ENCODE measurements around the gene PMFBP1.

Gene PMFBP1

GRCh38 chr16:72169708-72170107 lies 2.2 kb downstream of the PMFBP1 start:
- no peak for TF ChIP-seq POLR2A (IDR thresholded peaks at IDR 0.05; ENCODE audit: low read depth, low read length)
- FAIRE-seq = no peak

GRCh38 chr16:72168365-72168764 lies 3.6 kb downstream of the PMFBP1 start:
- FAIRE-seq = no peak
- DNase-seq (ENCODE audit: insufficient read length, low spot score) = no peak
- no peak for TF ChIP-seq POLR2A (IDR thresholded peaks at IDR 0.05; ENCODE audit: low read depth, low read length)

More at GRCh38 chr16:72169708-72170107, 2.2 kb downstream of the PMFBP1 start:
- no peak for DNase-seq (ENCODE audit: insufficient read length, low spot score)

DNA sequence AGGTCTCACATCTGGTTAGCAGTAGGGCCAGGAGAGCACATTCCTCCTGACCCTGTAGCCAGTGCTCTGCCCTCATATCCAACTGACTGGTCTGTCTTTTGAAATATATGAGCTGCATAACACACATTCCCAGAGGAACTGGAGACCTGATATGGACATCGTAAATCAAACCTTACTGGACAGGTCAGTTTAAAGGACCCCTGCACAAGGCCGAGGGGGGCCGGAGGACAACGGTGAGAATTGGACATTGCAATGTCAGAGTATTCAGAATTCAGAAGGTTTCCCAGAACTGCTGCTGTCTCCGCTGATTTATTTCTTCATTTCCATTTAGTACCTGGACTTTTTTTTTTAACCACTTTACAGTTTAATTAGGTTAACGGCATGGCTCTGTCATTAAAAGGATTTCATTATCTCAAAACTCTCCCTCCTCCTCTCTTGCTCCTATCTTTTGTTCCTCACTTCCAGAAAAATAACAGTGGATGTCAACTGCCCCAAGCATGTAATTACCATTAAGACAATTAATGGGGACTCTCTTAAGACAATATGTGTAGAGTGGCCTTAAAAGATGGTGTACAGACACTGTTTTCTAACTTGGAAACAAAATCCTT lies 4.9 kb downstream of the PMFBP1 start:
- DNase-seq (ENCODE audit: insufficient read length, low spot score) (no peak), FAIRE-seq (no peak)
- TF ChIP-seq POLR2A (IDR thresholded peaks at IDR 0.05; ENCODE audit: low read depth, low read length) = no peak

DNA sequence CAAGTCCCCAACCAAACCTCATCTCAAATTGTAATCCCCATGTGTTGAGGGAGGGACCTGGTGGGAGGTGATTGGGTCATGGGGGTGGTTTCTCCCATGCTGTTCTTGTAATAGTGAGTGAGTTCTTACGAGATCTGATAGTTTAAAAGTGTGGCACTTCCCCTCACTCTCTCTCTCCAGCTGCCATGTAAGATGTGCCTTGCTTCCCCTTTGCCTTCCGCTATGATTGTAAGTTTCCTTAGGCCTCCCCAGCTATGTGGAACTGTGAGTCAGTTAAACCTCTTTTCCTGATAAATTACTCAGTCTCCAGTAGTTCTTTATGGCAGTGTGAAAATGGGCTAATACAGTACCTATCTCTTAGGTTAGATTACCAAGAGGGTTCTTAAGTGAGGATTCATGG lies 5.8 kb downstream of the PMFBP1 start:
- no peak for DNase-seq (ENCODE audit: insufficient read length, low spot score)
- FAIRE-seq = no peak
- no peak for TF ChIP-seq POLR2A (IDR thresholded peaks at IDR 0.05; ENCODE audit: low read depth, low read length)

GRCh38 chr16:72164691-72165090 lies 7.3 kb downstream of the PMFBP1 start:
- TF ChIP-seq POLR2A (IDR thresholded peaks at IDR 0.05; ENCODE audit: low read depth, low read length) = no peak
- DNase-seq (ENCODE audit: insufficient read length, low spot score) (no peak), FAIRE-seq (no peak)

DNA sequence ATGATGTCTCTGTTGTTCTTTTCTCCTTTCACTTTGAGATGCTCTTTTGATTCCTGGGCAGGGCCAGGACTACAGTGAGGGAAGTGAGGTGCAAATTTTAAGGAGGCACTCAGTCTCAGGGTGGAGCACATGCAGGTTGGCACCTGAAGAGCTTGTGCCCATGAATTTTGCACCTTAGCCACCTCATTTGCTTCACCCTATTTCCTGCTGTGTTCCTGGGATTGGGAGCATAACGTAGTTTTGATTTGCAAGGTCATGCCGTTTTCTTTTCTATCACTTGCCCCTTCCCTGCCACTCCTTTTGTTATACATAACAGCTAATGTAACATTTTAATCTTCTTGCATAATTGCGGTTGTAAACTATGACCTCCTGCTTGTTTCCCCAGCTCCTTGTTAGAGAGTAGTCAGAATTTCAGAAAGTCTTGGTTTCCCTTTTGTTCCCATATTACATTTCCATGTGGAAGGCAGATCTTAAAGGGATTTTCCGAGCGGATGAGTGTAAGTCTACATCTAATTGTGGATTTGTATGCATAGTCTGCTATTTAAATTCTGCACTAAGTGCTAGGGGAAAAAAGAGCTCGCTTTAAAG lies 9.8 kb downstream of the PMFBP1 start:
- no peak for DNase-seq (ENCODE audit: insufficient read length, low spot score)
- no peak for FAIRE-seq
- no peak for TF ChIP-seq POLR2A (IDR thresholded peaks at IDR 0.05; ENCODE audit: low read depth, low read length)

DNA sequence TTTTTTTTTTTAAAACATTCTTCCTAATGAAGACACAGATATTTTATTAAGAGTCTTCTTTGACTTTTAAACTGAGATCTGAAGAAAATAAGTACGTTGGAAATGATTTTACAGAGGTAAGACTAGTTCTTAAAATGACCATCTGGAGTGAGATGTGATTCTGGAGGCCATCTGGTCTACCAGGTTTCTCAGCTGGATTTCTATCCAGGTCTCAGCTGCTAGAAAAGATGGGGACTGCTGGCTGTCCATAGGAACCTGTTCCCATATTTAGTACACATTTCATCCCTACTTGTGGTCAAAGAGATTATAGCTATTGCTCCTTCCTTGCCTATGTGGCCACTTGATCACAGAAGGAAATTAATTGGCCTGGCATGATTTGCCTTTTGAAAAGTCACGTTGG lies 12.2 kb downstream of the PMFBP1 start:
- no peak for TF ChIP-seq POLR2A (IDR thresholded peaks at IDR 0.05; ENCODE audit: low read depth, low read length)
- FAIRE-seq = no peak

GRCh38 chr16:72159386-72159785 lies 12.6 kb downstream of the PMFBP1 start:
- TF ChIP-seq POLR2A (IDR thresholded peaks at IDR 0.05; ENCODE audit: low read depth, low read length) = no peak
- FAIRE-seq = no peak
- no peak for DNase-seq (ENCODE audit: insufficient read length, low spot score)

More for the DNA sequence above, 12.2 kb downstream of the PMFBP1 start:
- no peak for DNase-seq (ENCODE audit: insufficient read length, low spot score)

DNA sequence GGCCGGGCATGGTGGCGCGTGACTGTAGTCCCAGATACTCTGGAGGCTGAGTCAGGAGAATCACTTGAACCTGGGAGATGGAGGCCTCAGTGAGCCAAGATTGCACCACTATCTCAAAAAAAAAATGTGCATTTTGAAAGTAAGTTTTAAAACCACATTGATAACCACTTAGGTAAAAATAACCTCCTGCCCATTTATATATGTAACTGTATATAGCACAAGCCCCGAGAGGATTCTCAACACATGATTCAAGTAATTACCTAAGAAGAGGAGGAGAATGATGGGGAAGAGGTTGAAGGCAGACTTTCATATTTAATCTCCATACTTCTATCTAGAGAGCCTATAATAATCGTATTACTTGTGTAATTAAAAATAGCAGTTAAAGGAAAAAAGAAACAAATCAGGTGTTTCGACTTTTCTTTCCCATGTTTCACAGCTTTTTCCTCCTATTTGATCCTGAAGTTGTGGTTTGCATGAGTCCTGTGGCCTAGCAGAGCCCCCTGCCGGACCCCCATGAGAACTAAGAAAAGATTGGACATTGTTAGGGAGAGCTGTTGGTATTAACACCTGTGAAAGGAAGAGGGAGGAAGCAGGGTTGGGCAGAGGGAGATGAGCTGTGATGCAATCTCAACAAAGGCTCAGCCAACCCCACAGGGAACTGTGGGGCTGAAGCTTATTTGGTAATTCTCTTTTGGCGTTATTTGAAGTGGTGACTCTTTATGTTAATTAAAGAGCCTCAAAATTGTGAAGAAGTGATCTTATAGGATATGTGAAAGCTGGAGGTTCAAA lies 22.1 kb downstream of the PMFBP1 start:
- DNase-seq (ENCODE audit: insufficient read length, low spot score) = no peak
- no peak for TF ChIP-seq POLR2A (IDR thresholded peaks at IDR 0.05; ENCODE audit: low read depth, low read length)
- FAIRE-seq = no peak

- DNase-seq (ENCODE audit: insufficient read length, low spot score) (no peak), FAIRE-seq (no peak)
- no peak for TF ChIP-seq POLR2A (IDR thresholded peaks at IDR 0.05; ENCODE audit: low read depth, low read length)
These were observed 29.5 kb downstream of the PMFBP1 start for GRCh38 chr16:72142476-72142875.

GRCh38 chr16:72139908-72140307 lies 32.0 kb downstream of the PMFBP1 start:
- TF ChIP-seq POLR2A (IDR thresholded peaks at IDR 0.05; ENCODE audit: low read depth, low read length) = no peak
- FAIRE-seq (no peak), DNase-seq (ENCODE audit: insufficient read length, low spot score) (no peak)

- no peak for TF ChIP-seq POLR2A (IDR thresholded peaks at IDR 0.05; ENCODE audit: low read depth, low read length)
- FAIRE-seq = no peak
- no peak for DNase-seq (ENCODE audit: insufficient read length, low spot score)
These were observed 33.8 kb downstream of the PMFBP1 start for GRCh38 chr16:72138064-72138572.

GRCh38 chr16:72137380-72138063 lies 34.4 kb downstream of the PMFBP1 start:
- no peak for TF ChIP-seq POLR2A (IDR thresholded peaks at IDR 0.05; ENCODE audit: low read depth, low read length)
- FAIRE-seq (no peak), DNase-seq (ENCODE audit: insufficient read length, low spot score) (no peak)

- FAIRE-seq = no peak
These were observed 37.4 kb downstream of the PMFBP1 start for GRCh38 chr16:72134507-72134906.

More at GRCh38 chr16:72134507-72134906, 37.4 kb downstream of the PMFBP1 start:
- no peak for TF ChIP-seq POLR2A (IDR thresholded peaks at IDR 0.05; ENCODE audit: low read depth, low read length)
- DNase-seq (ENCODE audit: insufficient read length, low spot score) = no peak

Data from H54 (cell line).